ENCODE results near the gene DDX10.

Gene DDX10

GRCh38 chr11:108846009-108846408 is 181.1 kb downstream of the DDX10 start:
- Histone ChIP-seq H3K27me3 (ENCODE audit: control insufficient read depth, low read length) (no peaks in the 10 kb centered on the region), H3K36me3 (ENCODE audit: control insufficient read depth, low read length) (peaks cover 14% of the 10 kb centered on the region), H3F3A (ENCODE audit: control insufficient read depth, insufficient read depth) (no peaks in the 10 kb centered on the region), H4K20me1 (ENCODE audit: control insufficient read depth, insufficient read depth, low read depth, low read length) (no peaks in the 10 kb centered on the region), H3K4me1 (ENCODE audit: control insufficient read depth, low read length) (no peaks in the 10 kb centered on the region), H3K9me2 (replicated peaks; ENCODE audit: control insufficient read depth, low read length) (no peaks in the 10 kb centered on the region), H3K4me2 (ENCODE audit: low read length) (no peak overlapping the region), H3K27ac (ENCODE audit: low read depth, low read length) (no peak overlapping the region), H3K9me3 (ENCODE audit: control insufficient read depth, insufficient read depth, low read length) (no peaks in the 10 kb centered on the region), H3K79me2 (ENCODE audit: control insufficient read depth, low read length) (no peaks in the 10 kb centered on the region), H3K4me3 (ENCODE audit: low read length) (no peak overlapping the region)
- TF ChIP-seq EZH2phosphoT487 (IDR thresholded peaks at IDR 0.05; ENCODE audit: borderline replicate concordance, low read length) = no peak
- TF ChIP-seq CTCF (IDR thresholded peaks at IDR 0.05; ENCODE audit: low read depth, low read length, poor library complexity, severe bottlenecking) = no peak

- Histone ChIP-seq H3K9me2 (replicated peaks; ENCODE audit: control insufficient read depth, low read length) (no peaks in the 10 kb centered on the region), H3K79me2 (ENCODE audit: control insufficient read depth, low read length) (no peaks in the 10 kb centered on the region), H3K4me2 (ENCODE audit: low read length) (no peak overlapping the region), H3K27ac (ENCODE audit: low read depth, low read length) (no peak overlapping the region), H3K4me3 (ENCODE audit: low read length) (no peak overlapping the region), H3K36me3 (ENCODE audit: control insufficient read depth, low read length) (peaks cover 22% of the 10 kb centered on the region), H3F3A (ENCODE audit: control insufficient read depth, insufficient read depth) (no peaks in the 10 kb centered on the region), H4K20me1 (ENCODE audit: control insufficient read depth, insufficient read depth, low read depth, low read length) (no peaks in the 10 kb centered on the region), H3K27me3 (ENCODE audit: control insufficient read depth, low read length) (no peaks in the 10 kb centered on the region), H3K4me1 (ENCODE audit: control insufficient read depth, low read length) (no peaks in the 10 kb centered on the region; the same call in 1 of the 2 replicates), H3K9me3 (ENCODE audit: control insufficient read depth, insufficient read depth, low read length) (no peaks in the 10 kb centered on the region)
- TF ChIP-seq EZH2phosphoT487 (IDR thresholded peaks at IDR 0.05; ENCODE audit: borderline replicate concordance, low read length) (no peak), CTCF (IDR thresholded peaks at IDR 0.05; ENCODE audit: low read depth, low read length, poor library complexity, severe bottlenecking) (no peak)
Observed at GRCh38 chr11:108847298-108847990, 182.6 kb downstream of the DDX10 start.

GRCh38 chr11:108851781-108852180 is 186.9 kb downstream of the DDX10 start:
- H3F3A ChIP-seq (ENCODE audit: control insufficient read depth, insufficient read depth) = 0 out of 2 replicates have a peak, but pooled peaks cover 2% of the 10 kb centered on the region
- peaks cover 23% of the 10 kb centered on the region for H3K4me1 ChIP-seq (ENCODE audit: control insufficient read depth, low read length)
- H3K4me3 ChIP-seq (ENCODE audit: low read length) = no peak overlapping the region
- no peak overlapping the region for H3K4me2 ChIP-seq (ENCODE audit: low read length)
- no peaks in the 10 kb centered on the region for H4K20me1 ChIP-seq (ENCODE audit: control insufficient read depth, insufficient read depth, low read depth, low read length)
- H3K27me3 ChIP-seq (ENCODE audit: control insufficient read depth, low read length) = no peaks in the 10 kb centered on the region
- H3K79me2 ChIP-seq (ENCODE audit: control insufficient read depth, low read length) = no peaks in the 10 kb centered on the region
- no peak overlapping the region for H3K27ac ChIP-seq (ENCODE audit: low read depth, low read length)
- H3K36me3 ChIP-seq (ENCODE audit: control insufficient read depth, low read length) = peaks cover 11% of the 10 kb centered on the region
- no peak for TF ChIP-seq CTCF (IDR thresholded peaks at IDR 0.05; ENCODE audit: low read depth, low read length, poor library complexity, severe bottlenecking)
- TF ChIP-seq EZH2phosphoT487 (IDR thresholded peaks at IDR 0.05; ENCODE audit: borderline replicate concordance, low read length) = no peak
- H3K9me2 ChIP-seq (replicated peaks; ENCODE audit: control insufficient read depth, low read length) = no peaks in the 10 kb centered on the region
- no peaks in the 10 kb centered on the region for H3K9me3 ChIP-seq (ENCODE audit: control insufficient read depth, insufficient read depth, low read length)

Data from DOHH2 (cell line).